Ectodermal cell (in vitro differentiated cells): Measurements from ENCODE around the gene ARHGAP24.
A peak's percentile ranks its signal among the peaks of the same experiment; 100 is the strongest.
"Not testable (repeated sequence)": the region's sequence is repeated elsewhere in the genome, so short reads cannot be mapped to it uniquely, and the experiment has no call there.

ENCODE experiments used
- H3K27ac ChIP-seq: 2 replicates; pipeline ENCODE4 v1.7.0; 2013; ENCODE audit warnings: mild to moderate bottlenecking, low read depth, low read length; ENCODE audit not compliant: insufficient read depth, poor library complexity, severe bottlenecking
- H3K27me3 ChIP-seq: 2 replicates; pipeline ENCODE4 v1.7.0; 2013; ENCODE audit warnings: mild to moderate bottlenecking, low read length; ENCODE audit not compliant: insufficient read depth, control insufficient read depth, poor library complexity, severe bottlenecking
- H3K36me3 ChIP-seq: one replicate; pipeline ENCODE4 v1.7.0; 2013; ENCODE audit warnings: low read length; ENCODE audit not compliant: control insufficient read depth, insufficient read depth
- H3K4me1 ChIP-seq: one replicate; pipeline ENCODE4 v1.7.0; 2013; ENCODE audit warnings: low read length; ENCODE audit not compliant: control insufficient read depth, insufficient read depth
- H3K4me3 ChIP-seq: 2 replicates; pipeline ENCODE4 v1.7.0; 2013; ENCODE audit warnings: low read depth, low read length, control low read depth; ENCODE audit not compliant: insufficient read depth
- H3K9me3 ChIP-seq: 2 replicates; pipeline ENCODE4 v1.7.0; 2013; ENCODE audit warnings: mild to moderate bottlenecking, low read length, moderate library complexity; ENCODE audit not compliant: control insufficient read depth
- WGBS, 2 experiments: methylation state at CpG; one replicate each; pipeline ENCODE4 v1.1.7; 2013; ENCODE audit warnings: missing lambda C conversion rate in 2 of 2; 5-methylcytosine and 5-hydroxymethylcytosine counted together

The ARHGAP24 gene

GRCh38 chr4:85910985-85911384 is 436.0 kb downstream of the ARHGAP24 start:
- Histone ChIP-seq H3K36me3 (no peaks in the 10 kb centered on the region), H3K27me3 (no peaks in the 10 kb centered on the region), H3K27ac (no peak overlapping the region), H3K4me1 (no peaks in the 10 kb centered on the region), H3K4me3 (no peak overlapping the region), H3K9me3 (no peaks in the 10 kb centered on the region)
- WGBS, 2 experiments, result 92 to 93% methylated on average over 7 of the region's 7 CpGs

GRCh38 chr4:85913931-85914694 is 439.2 kb downstream of the ARHGAP24 start:
- no peak overlapping the region for H3K4me3 ChIP-seq
- 94 to 96% methylated on average over 4 to 5 of the region's 5 CpGs for WGBS, 2 experiments
- no peaks in the 10 kb centered on the region for H3K4me1 ChIP-seq
- no peak overlapping the region for H3K27ac ChIP-seq
- H3K36me3 ChIP-seq, result no peaks in the 10 kb centered on the region
- H3K9me3 ChIP-seq, result no peaks in the 10 kb centered on the region
- no peaks in the 10 kb centered on the region for H3K27me3 ChIP-seq

- WGBS, 2 experiments, result 64 to 90% methylated on average over 4 to 6 of the region's 6 CpGs
- H3K27ac ChIP-seq, H3K4me1 ChIP-seq: not testable (repeated sequence)
Observed at GRCh38 chr4:85915570-85915969, 440.6 kb downstream of the ARHGAP24 start.

GRCh38 chr4:85919200-85919887 is 444.4 kb downstream of the ARHGAP24 start:
- no peak overlapping the region for H3K4me3 ChIP-seq
- H3K27me3 ChIP-seq, result no peaks in the 10 kb centered on the region
- 91 to 93% methylated on average over 6 of the region's 6 CpGs for WGBS, 2 experiments
- no peak overlapping the region for H3K27ac ChIP-seq
- no peaks in the 10 kb centered on the region for H3K9me3 ChIP-seq
- H3K4me1 ChIP-seq, result no peaks in the 10 kb centered on the region
- no peaks in the 10 kb centered on the region for H3K36me3 ChIP-seq

More at GRCh38 chr4:85915570-85915969, 440.6 kb downstream of the ARHGAP24 start:
- not testable (repeated sequence) for H3K36me3 ChIP-seq, H3K27me3 ChIP-seq, H3K9me3 ChIP-seq, H3K4me3 ChIP-seq

- Histone ChIP-seq H3K4me1 (peaks cover 17% of the 10 kb centered on the region), H3K36me3 (no peaks in the 10 kb centered on the region), H3K4me3 (no peak overlapping the region), H3K27me3 (no peaks in the 10 kb centered on the region), H3K27ac (no peak overlapping the region), H3K9me3 (no peaks in the 10 kb centered on the region)
- WGBS, 2 experiments, result 86 to 90% methylated on average over 6 of the region's 6 CpGs
Observed at GRCh38 chr4:85925071-85925470, 450.1 kb downstream of the ARHGAP24 start.

- H3K36me3 ChIP-seq, result no peaks in the 10 kb centered on the region
- H3K27ac ChIP-seq, result peak overlapping the region; percentile 84
- no peaks in the 10 kb centered on the region for H3K9me3 ChIP-seq
- WGBS, 2 experiments, result 70 to 74% methylated on average over 4 to 5 of the region's 5 CpGs
- no peaks in the 10 kb centered on the region for H3K27me3 ChIP-seq
- H3K4me1 ChIP-seq, result peaks cover 40% of the 10 kb centered on the region
- H3K4me3 ChIP-seq, result no peak overlapping the region
Observed at GRCh38 chr4:85928775-85929591, 454.0 kb downstream of the ARHGAP24 start.

- WGBS, 2 experiments, result 0 to 3% methylated on average over 10 of the region's 10 CpGs
- peak overlapping the region; percentile 84 for H3K27ac ChIP-seq
- H3K9me3 ChIP-seq, result no peaks in the 10 kb centered on the region
- peaks cover 40% of the 10 kb centered on the region for H3K4me1 ChIP-seq
- no peak overlapping the region for H3K4me3 ChIP-seq
- no peaks in the 10 kb centered on the region for H3K36me3 ChIP-seq
- H3K27me3 ChIP-seq, result no peaks in the 10 kb centered on the region
Observed at GRCh38 chr4:85929961-85930665, 455.2 kb downstream of the ARHGAP24 start.

GRCh38 chr4:85932500-85933290 is 457.7 kb downstream of the ARHGAP24 start:
- WGBS, 2 experiments, result 82 to 88% methylated on average over 18 of the region's 18 CpGs
- peak overlapping the region; percentile 38 for H3K27ac ChIP-seq
- H3K4me3 ChIP-seq, result no peak overlapping the region
- H3K4me1 ChIP-seq, result peaks cover 40% of the 10 kb centered on the region
- no peaks in the 10 kb centered on the region for H3K9me3 ChIP-seq
- H3K36me3 ChIP-seq, result no peaks in the 10 kb centered on the region
- no peaks in the 10 kb centered on the region for H3K27me3 ChIP-seq

GRCh38 chr4:85933291-85933640 is 458.3 kb downstream of the ARHGAP24 start:
- Histone ChIP-seq H3K4me1 (peaks cover 40% of the 10 kb centered on the region), H3K4me3 (no peak overlapping the region), H3K36me3 (no peaks in the 10 kb centered on the region), H3K27me3 (no peaks in the 10 kb centered on the region), H3K9me3 (no peaks in the 10 kb centered on the region), H3K27ac (no peak overlapping the region)
- WGBS, 2 experiments, result 91 to 100% methylated on average over 2 to 3 of the region's 3 CpGs
